Osteoblast (primary cell): ENCODE measurements around the gene CSAG2. TPM values are rescaled to one million over a fixed set of nuclear protein-coding genes. Genes with fewer than 3 reads are reported as not detected.
"Not testable (repeated sequence)": the region's sequence is repeated elsewhere in the genome, so short reads cannot be mapped to it uniquely, and the experiment has no call there.

Experiments used
- DNase-seq: peaks from one replicate; pipeline ENCODE4 v3.0.0; 2011; ENCODE audit warnings: low spot score, mixed read lengths; ENCODE audit not compliant: insufficient read length; ENCODE audit errors: missing footprints
- H2AFZ ChIP-seq: 2 replicates; pipeline ENCODE4 v1.6.0; 2011; ENCODE audit warnings: mild to moderate bottlenecking, low read length
- H3K27ac ChIP-seq: 2 replicates; pipeline ENCODE4 v1.5.1; 2011; ENCODE audit warnings: mild to moderate bottlenecking, low read depth, low read length, moderate library complexity
- H3K27me3 ChIP-seq: 2 replicates; pipeline ENCODE4 v1.6.0; 2012; ENCODE audit warnings: mild to moderate bottlenecking, control low read depth, inconsistent platforms, low read length, moderate library complexity; ENCODE audit not compliant: insufficient read depth
- H3K36me3 ChIP-seq: 2 replicates; pipeline ENCODE4 v1.5.1; 2011; ENCODE audit warnings: mild to moderate bottlenecking, low read length, control low read depth, moderate library complexity; ENCODE audit not compliant: insufficient read depth
- H3K4me1 ChIP-seq: 2 replicates; pipeline ENCODE4 v1.5.1; 2011; ENCODE audit warnings: mild to moderate bottlenecking, low read length, control low read depth, moderate library complexity; ENCODE audit not compliant: insufficient read depth
- H3K4me2 ChIP-seq: 2 replicates; pipeline ENCODE4 v1.6.0; 2011; ENCODE audit warnings: mild to moderate bottlenecking, low read length; ENCODE audit not compliant: insufficient read depth
- H3K4me3 ChIP-seq: fragments of 200-600 bp; sonication (generic); 3 replicates; pipeline ENCODE4 v1.5.1; 2012; ENCODE audit warnings: mild to moderate bottlenecking, low read length, inconsistent platforms; ENCODE audit not compliant: insufficient read depth
- H3K79me2 ChIP-seq: 2 replicates; pipeline ENCODE4 v1.6.0; 2012; ENCODE audit warnings: mild to moderate bottlenecking, low read length, control low read depth, inconsistent platforms; ENCODE audit not compliant: insufficient read depth
- H3K9me3 ChIP-seq: 2 replicates; pipeline ENCODE4 v1.5.1; 2011; ENCODE audit warnings: low read depth, low read length, control low read depth
- H4K20me1 ChIP-seq: 2 replicates; pipeline ENCODE4 v1.6.0; 2012; ENCODE audit warnings: mild to moderate bottlenecking, low read length, control low read depth; ENCODE audit not compliant: insufficient read depth
- CTCF ChIP-seq: IDR thresholded peaks from 2 replicates; pipeline ENCODE4 v1.5.1; 2011; ENCODE audit warnings: mild to moderate bottlenecking, low read depth, low read length, moderate library complexity; ENCODE audit errors: extremely low read depth
- total RNA-seq: library from RNA; depleted of rRNA; stranded (reverse); fragments of >200 nt; gene quantifications from 2 replicates; pipeline ENCODE4 v1.2.3, GENCODE V29; 2012

The CSAG2 gene
- total RNA-seq, 1 donor: not detected

- Histone ChIP-seq H3K9me3 (no peaks in the 10 kb centered on the region), H3K79me2 (no peaks in the 10 kb centered on the region), H3K4me3 (no peak overlapping the region), H3K27me3 (no peaks in the 10 kb centered on the region), H3K27ac (no peak overlapping the region), H3K4me2 (no peak overlapping the region), H3K36me3 (no peaks in the 10 kb centered on the region), H4K20me1 (no peaks in the 10 kb centered on the region), H3K4me1 (no peaks in the 10 kb centered on the region), H2AFZ (no peak overlapping the region)
- peak; percentile 37 for DNase-seq
- no peak for TF ChIP-seq CTCF
Observed at GRCh38 chrX:152735860-152736511, 26.9 kb upstream of the CSAG2 start.

- Histone ChIP-seq H3K36me3 (no peaks in the 10 kb centered on the region), H3K27me3 (no peaks in the 10 kb centered on the region), H3K4me1 (no peaks in the 10 kb centered on the region), H2AFZ (no peak overlapping the region), H4K20me1 (no peaks in the 10 kb centered on the region), H3K27ac (no peak overlapping the region), H3K4me3 (no peak overlapping the region), H3K79me2 (no peaks in the 10 kb centered on the region), H3K9me3 (no peaks in the 10 kb centered on the region), H3K4me2 (no peak overlapping the region)
- no peak for DNase-seq
- no peak for TF ChIP-seq CTCF
Observed at GRCh38 chrX:152735101-152735500, 26.0 kb upstream of the CSAG2 start.

- H3K4me2 ChIP-seq: not testable (repeated sequence)
Observed at GRCh38 chrX:152734143-152734858, 25.2 kb upstream of the CSAG2 start.

GRCh38 chrX:152733261-152733975, 24.3 kb upstream of the CSAG2 start, which contains the start of the genes CSAG1 and MAGEA12:
TSS of gene CSAG1 (minus strand) at chrX:152733721. CDS start at chrX:152732460, 1,261 bp downstream.
TSS of gene MAGEA12 (plus strand) at chrX:152733757. CDS start at chrX:152736162, 2,405 bp downstream.
- Histone ChIP-seq H3K27ac (no peak within 1 kb of the TSS), H3K27me3 (no peaks in the 10 kb centered on the region), H2AFZ (no peak within 1 kb of the TSS), H3K4me1 (no peaks in the 10 kb centered on the region), H3K9me3 (no peaks in the 10 kb centered on the region), H3K4me3 (no peak within 1 kb of the TSS), H3K4me2 (no peak within 1 kb of the TSS), H3K79me2 (no peaks in the 10 kb centered on the region), H4K20me1 (no peaks in the 10 kb centered on the region), H3K36me3 (no peaks in the 10 kb centered on the region)
- no peak for TF ChIP-seq CTCF
- no peak for DNase-seq

More at GRCh38 chrX:152734143-152734858, 25.2 kb upstream of the CSAG2 start:
- not testable (repeated sequence) for H3K4me1 ChIP-seq, H3K4me3 ChIP-seq, H3K36me3 ChIP-seq, H3K27ac ChIP-seq, H2AFZ ChIP-seq, H3K79me2 ChIP-seq, H3K27me3 ChIP-seq, H3K9me3 ChIP-seq, H4K20me1 ChIP-seq
- peak; percentile 6 for DNase-seq
